Breast epithelium (tissue), 4 donors: ENCODE results near the gene NSF. TPM values are rescaled to one million over a fixed set of nuclear protein-coding genes. Genes with fewer than 3 reads are reported as not detected.

Experiments used
- DNase-seq, 2 donors: peaks; one replicate each; pipeline ENCODE4 v3.0.0-alpha.2; 2019; ENCODE audit warnings: low spot score in 2 of 2
- H3K27ac ChIP-seq, 2 donors: fragments of 200-600 bp; sonication (generic) in 1 of 2; one replicate each; pipeline ENCODE4 v1.5.1; 2016 to 2019; ENCODE audit warnings: mild to moderate bottlenecking in 1 of 2
- H3K27me3 ChIP-seq, 2 donors: fragments of 200-600 bp; sonication (generic) in 1 of 2; one replicate each; pipeline versions ENCODE4 v1.5.1 to v1.6.0; 2017 to 2019; ENCODE audit warnings: control low read depth in 1 of 2, mild to moderate bottlenecking in 1 of 2
- H3K36me3 ChIP-seq: fragments of 200-600 bp; one replicate; pipeline ENCODE4 v1.5.1; 2019
- H3K4me1 ChIP-seq, 2 donors: fragments of 200-600 bp; sonication (generic); one replicate each; pipeline ENCODE4 v1.5.1; 2016 to 2019; ENCODE audit warnings: control low read depth in 1 of 2
- H3K4me3 ChIP-seq, 3 donors: fragments of 200-600 bp; sonication (generic); 1 replicate in 2 of 3; 2 replicates in 1 of 3; pipeline ENCODE4 v1.5.1; 2016 to 2019; ENCODE audit warnings: mild to moderate bottlenecking in 3 of 3, moderate library complexity in 2 of 3
- H3K9me3 ChIP-seq, 2 donors: fragments of 200-600 bp; sonication (generic) in 1 of 2; one replicate each; pipeline ENCODE4 v1.5.1; 2016 to 2019; ENCODE audit warnings: control low read depth in 1 of 2
- POLR2A ChIP-seq: fragments of 450-650 bp; IDR thresholded peaks from one replicate; pipeline ENCODE4 v1.6.1; 2016; ENCODE audit warnings: antibody characterized with exemption, mild to moderate bottlenecking, moderate library complexity
- POLR2AphosphoS5 ChIP-seq, 3 donors: sonication (generic); formaldehyde crosslinking; IDR thresholded peaks; one replicate each; pipeline ENCODE4 v1.6.1; 2017; ENCODE audit warnings: antibody characterized with exemption in 3 of 3
- intact Hi-C: fragments of 100-400 bp; cut with DNase I; formaldehyde crosslinking; loops from one replicate; pipeline ENCODE4 v1.15.1; 2023; ENCODE audit warnings: low total_unique reads
- total RNA-seq, 3 donors: library from RNA; depleted of rRNA; stranded (reverse); fragments of >200 nt; gene quantifications; one replicate each; pipeline ENCODE4 v1.1.0, GENCODE V29; 2016
- TF ChIP-seq, protein P1 (sequence below), 3 donors: fragments of 450-650 bp; IDR thresholded peaks; one replicate each; pipeline ENCODE4 v1.5.1; 2016 to 2017; ENCODE audit warnings: antibody characterized with exemption in 3 of 3, mild to moderate bottlenecking in 3 of 3, moderate library complexity in 3 of 3

The NSF gene
- total RNA-seq, 3 donors from 2014 or later, result 22.1 to 38.1 (median 38.0) TPM

DNA sequence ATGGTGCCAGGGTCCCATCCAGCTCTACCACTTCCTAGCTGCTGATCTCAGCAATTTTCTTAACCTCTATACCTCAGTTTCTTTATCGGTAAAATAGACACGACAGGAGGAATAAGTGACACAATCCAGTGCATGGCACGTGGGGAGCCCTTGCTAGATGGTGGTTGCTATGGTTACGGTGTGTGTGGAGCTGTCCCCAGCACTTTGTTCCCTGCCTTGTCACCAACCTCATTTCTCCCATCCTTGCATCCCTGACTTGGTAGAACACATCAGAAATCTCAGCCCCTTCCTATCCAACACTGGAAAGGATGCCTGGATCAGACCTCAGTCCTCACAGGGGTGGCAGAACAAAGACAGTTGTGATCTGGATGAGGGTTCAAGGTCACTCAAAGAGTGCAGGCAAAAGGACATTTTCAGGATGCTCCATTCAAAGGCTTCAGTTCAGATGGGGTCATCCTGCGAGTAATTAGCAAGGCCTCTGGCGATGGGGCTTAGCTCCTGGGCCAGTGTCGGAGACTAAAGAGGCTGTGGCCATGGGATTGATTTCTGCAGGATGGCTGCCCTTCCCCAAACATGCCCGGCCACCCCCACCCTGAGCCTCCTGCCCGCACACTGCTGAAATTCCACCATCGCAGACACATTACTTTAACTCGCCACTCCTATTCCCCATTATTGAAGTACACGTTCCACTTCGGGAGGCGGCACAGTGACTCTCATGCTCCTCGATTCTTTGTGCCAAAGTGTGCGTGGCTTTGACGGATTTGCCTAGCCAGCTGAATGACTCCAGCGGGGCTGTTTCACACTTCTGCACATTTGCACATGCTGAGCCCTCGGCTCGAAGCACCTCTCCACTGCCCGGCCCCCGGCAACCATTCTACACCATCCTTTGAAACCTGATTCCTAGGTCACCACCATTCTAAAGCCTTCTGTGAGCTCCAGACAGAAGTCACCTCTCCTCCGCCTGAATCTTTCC, 187.8 kb downstream of the NSF start:
- no peak overlapping the region for H3K27ac ChIP-seq
- H3K9me3 ChIP-seq, result no peaks in the 10 kb centered on the region
- no peaks in the 10 kb centered on the region for H3K27me3 ChIP-seq
- H3K4me1 ChIP-seq, result no peaks in the 10 kb centered on the region
- intact Hi-C loops, result no loop called here
- H3K4me3 ChIP-seq, result no peak overlapping the region
- DNase-seq, result no peak
- TF ChIP-seq, protein P1, sequence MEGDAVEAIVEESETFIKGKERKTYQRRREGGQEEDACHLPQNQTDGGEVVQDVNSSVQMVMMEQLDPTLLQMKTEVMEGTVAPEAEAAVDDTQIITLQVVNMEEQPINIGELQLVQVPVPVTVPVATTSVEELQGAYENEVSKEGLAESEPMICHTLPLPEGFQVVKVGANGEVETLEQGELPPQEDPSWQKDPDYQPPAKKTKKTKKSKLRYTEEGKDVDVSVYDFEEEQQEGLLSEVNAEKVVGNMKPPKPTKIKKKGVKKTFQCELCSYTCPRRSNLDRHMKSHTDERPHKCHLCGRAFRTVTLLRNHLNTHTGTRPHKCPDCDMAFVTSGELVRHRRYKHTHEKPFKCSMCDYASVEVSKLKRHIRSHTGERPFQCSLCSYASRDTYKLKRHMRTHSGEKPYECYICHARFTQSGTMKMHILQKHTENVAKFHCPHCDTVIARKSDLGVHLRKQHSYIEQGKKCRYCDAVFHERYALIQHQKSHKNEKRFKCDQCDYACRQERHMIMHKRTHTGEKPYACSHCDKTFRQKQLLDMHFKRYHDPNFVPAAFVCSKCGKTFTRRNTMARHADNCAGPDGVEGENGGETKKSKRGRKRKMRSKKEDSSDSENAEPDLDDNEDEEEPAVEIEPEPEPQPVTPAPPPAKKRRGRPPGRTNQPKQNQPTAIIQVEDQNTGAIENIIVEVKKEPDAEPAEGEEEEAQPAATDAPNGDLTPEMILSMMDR (IDR thresholded peaks at IDR 0.05), result no peak
- TF ChIP-seq POLR2A, result no peak
- no peak for TF ChIP-seq POLR2AphosphoS5 (IDR thresholded peaks at IDR 0.05)
- H3K36me3 ChIP-seq, result no peaks in the 10 kb centered on the region

DNA sequence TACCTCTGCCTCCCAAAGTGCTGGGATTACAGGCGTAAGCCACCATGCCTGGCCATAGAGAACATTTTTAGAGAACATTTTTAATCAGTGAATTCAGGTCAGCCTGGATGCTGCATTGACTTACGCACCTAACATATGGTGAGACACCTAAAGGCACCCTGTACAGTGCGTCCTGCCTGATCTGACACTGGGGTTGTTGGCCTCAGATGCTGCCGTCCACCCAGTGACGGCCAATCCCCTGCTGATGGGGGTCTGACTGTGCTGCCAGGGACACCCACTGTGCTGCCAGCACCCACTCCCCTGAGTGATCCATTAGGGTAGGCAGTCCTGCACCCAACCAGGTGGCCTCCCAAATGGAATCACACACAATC, 189.5 kb downstream of the NSF start:
- DNase-seq, result no peak

DNA sequence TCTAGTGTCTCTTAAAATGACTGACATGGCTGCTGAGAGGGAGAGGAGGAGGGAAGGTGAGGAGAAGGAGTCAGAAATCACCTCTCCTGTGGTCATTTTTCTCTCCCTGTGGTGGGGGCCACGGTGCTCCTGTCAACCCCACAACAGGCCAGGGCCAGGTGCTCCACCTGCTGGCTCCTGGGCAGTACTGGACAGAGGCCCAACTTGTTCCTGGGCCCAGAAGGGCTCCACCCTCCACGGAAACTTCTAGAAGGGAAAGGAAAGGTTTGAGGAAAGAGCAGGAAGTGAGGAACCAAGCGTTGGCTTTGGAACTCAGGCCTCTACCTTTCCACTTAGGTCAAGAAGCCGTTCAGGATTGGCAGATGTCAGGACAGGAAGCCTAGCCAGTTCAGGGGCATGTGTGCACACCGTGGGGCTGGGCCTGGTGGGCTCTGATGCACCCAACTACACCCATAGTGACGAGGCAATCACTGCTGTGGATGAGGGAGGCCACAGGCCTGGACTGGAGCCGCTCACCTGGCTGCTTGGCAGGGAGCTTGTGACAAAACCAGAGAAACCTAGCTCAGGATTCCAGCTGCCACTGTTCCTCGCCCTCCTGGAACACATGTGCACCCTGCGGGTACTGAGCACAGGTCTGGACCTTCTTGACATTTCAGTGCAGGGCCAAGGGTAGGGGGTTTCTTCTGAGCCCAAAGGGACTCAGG, 191.9 kb downstream of the NSF start:
- H3K4me3 ChIP-seq, result no peak overlapping the region
- TF ChIP-seq POLR2AphosphoS5 (IDR thresholded peaks at IDR 0.05), result no peak
- TF ChIP-seq, protein P1 (IDR thresholded peaks at IDR 0.05), result peak in 2 of 3 donors; percentile 49 to 74
- TF ChIP-seq POLR2A, result no peak
- intact Hi-C loops, result no loop called here
- no peaks in the 10 kb centered on the region for H3K9me3 ChIP-seq
- H3K27me3 ChIP-seq, result no peaks in the 10 kb centered on the region
- H3K4me1 ChIP-seq, result no peaks in the 10 kb centered on the region
- H3K36me3 ChIP-seq, result no peaks in the 10 kb centered on the region
- DNase-seq, result no peak
- no peak overlapping the region for H3K27ac ChIP-seq

More for the DNA sequence above, 189.5 kb downstream of the NSF start:
- H3K4me1 ChIP-seq, result no peaks in the 10 kb centered on the region
- no peak overlapping the region for H3K4me3 ChIP-seq
- TF ChIP-seq POLR2A (no peak), POLR2AphosphoS5 (IDR thresholded peaks at IDR 0.05) (no peak)
- TF ChIP-seq, protein P1 (IDR thresholded peaks at IDR 0.05), result no peak
- H3K27me3 ChIP-seq, result no peaks in the 10 kb centered on the region
- intact Hi-C loops, result no loop called here
- no peaks in the 10 kb centered on the region for H3K36me3 ChIP-seq
- no peak overlapping the region for H3K27ac ChIP-seq
- H3K9me3 ChIP-seq, result no peaks in the 10 kb centered on the region

DNA sequence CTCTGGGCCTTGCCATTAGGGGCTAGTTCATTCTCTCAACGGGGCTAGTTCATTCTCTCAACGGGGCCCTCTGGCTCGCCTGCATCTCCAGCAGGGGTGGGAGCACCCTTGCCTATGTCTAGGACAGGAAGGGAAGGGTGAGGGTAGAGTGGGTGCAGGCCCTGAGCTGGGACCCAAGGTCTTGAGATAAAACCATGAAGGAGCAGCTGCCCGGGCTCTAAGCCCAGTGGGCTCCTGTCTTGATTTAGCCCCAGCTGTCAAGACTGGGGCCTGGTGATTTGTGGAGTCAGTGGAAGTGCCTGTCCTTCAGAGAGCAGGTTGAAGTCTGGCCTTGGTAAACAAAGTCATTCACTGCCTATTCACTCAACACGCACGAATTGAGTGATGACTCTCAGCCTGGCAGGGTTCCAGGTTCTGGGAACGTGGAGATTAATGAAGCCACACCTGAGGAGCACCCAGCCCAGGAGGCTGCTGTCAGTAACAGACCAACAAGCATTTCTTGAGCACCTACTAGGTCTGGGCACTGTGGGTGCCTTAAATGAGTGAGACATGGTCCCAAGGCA, 192.6 kb downstream of the NSF start:
- DNase-seq, result no peak
- no peaks in the 10 kb centered on the region for H3K27me3 ChIP-seq
- H3K36me3 ChIP-seq, result no peaks in the 10 kb centered on the region
- intact Hi-C loops, result no loop called here
- H3K27ac ChIP-seq, result no peak overlapping the region
- H3K4me1 ChIP-seq, result no peaks in the 10 kb centered on the region
- no peak overlapping the region for H3K4me3 ChIP-seq
- H3K9me3 ChIP-seq, result no peaks in the 10 kb centered on the region
- TF ChIP-seq POLR2AphosphoS5 (IDR thresholded peaks at IDR 0.05) (no peak), POLR2A (no peak)
- TF ChIP-seq, protein P1 (IDR thresholded peaks at IDR 0.05), result no peak
